Testis (tissue), 2 donors: ENCODE measurements around the gene TPST1.

ENCODE experiments used
- POLR2A ChIP-seq: fragments of 450-650 bp; IDR thresholded peaks from one replicate; pipeline ENCODE4 v1.6.1; 2017; ENCODE audit warnings: antibody characterized with exemption, mild to moderate bottlenecking, moderate library complexity
- TF ChIP-seq, protein P1 (sequence below), 3 experiments: fragments of 450-650 bp in 2 of 3; fragments of 200-600 bp in 1 of 3; sonication (generic) in 1 of 3; IDR thresholded peaks; one replicate each; pipeline ENCODE4 v1.5.1; 2016 to 2019; ENCODE audit warnings: antibody characterized with exemption in 3 of 3, mild to moderate bottlenecking in 2 of 3, moderate library complexity in 1 of 3

DNA sequence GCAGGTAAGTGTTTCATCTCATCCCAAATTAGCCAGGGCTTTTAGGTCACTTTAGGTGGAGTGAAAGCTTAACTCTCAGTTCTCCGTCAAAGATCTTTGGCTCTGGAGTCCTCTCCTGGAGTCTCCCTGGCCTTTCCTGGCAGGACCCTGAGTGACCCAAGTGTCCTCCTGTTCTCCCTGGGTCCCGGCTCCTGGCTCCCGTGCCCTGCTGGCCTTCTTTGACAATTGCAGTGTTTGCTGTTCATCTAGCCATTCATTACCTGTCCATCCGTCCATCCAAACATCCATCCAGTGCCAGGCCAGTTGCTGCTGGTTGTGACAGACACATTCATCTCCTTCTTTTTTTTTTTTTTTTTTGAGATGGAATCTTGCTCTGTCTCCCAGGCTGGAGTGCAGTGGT is 6.2 kb upstream of the TPST1 start:
- TF ChIP-seq, protein P1, sequence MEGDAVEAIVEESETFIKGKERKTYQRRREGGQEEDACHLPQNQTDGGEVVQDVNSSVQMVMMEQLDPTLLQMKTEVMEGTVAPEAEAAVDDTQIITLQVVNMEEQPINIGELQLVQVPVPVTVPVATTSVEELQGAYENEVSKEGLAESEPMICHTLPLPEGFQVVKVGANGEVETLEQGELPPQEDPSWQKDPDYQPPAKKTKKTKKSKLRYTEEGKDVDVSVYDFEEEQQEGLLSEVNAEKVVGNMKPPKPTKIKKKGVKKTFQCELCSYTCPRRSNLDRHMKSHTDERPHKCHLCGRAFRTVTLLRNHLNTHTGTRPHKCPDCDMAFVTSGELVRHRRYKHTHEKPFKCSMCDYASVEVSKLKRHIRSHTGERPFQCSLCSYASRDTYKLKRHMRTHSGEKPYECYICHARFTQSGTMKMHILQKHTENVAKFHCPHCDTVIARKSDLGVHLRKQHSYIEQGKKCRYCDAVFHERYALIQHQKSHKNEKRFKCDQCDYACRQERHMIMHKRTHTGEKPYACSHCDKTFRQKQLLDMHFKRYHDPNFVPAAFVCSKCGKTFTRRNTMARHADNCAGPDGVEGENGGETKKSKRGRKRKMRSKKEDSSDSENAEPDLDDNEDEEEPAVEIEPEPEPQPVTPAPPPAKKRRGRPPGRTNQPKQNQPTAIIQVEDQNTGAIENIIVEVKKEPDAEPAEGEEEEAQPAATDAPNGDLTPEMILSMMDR (IDR thresholded peaks at IDR 0.05), result no peak
- TF ChIP-seq POLR2A, result no peak
